HCEC 1CT (cell line): ENCODE results near the gene CITED2.

Experiments used
- DNase-seq: peaks from one replicate; pipeline ENCODE4 v3.0.0-alpha.2; 2017

The CITED2 gene

GRCh38 chr6:139329224-139329623 is 45.2 kb downstream of the CITED2 start:
- DNase-seq, result no peak

GRCh38 chr6:139327038-139327437 is 47.4 kb downstream of the CITED2 start:
- DNase-seq, result no peak

GRCh38 chr6:139325686-139326085 is 48.8 kb downstream of the CITED2 start:
- no peak for DNase-seq

- no peak for DNase-seq
These were observed 49.3 kb downstream of the CITED2 start for GRCh38 chr6:139325125-139325524.

GRCh38 chr6:139324301-139324555 is 50.2 kb downstream of the CITED2 start:
- no peak for DNase-seq

GRCh38 chr6:139323511-139324300 is 50.7 kb downstream of the CITED2 start:
- peak; percentile 70 for DNase-seq
